LNCAP (cell line): ENCODE results near the gene JAK1.

Source experiments
- CTCF ChIP-seq: fragments of 450-650 bp; IDR thresholded peaks from 2 replicates; pipeline ENCODE4 v1.5.1; 2017; ENCODE audit warnings: mild to moderate bottlenecking

Gene JAK1

GRCh38 chr1:64861611-64862010 lies 104.7 kb downstream of the JAK1 start:
- TF ChIP-seq CTCF: no peak

- TF ChIP-seq CTCF: no peak
These were observed 109.0 kb downstream of the JAK1 start for GRCh38 chr1:64857347-64857746.

GRCh38 chr1:64856553-64856952 lies 109.8 kb downstream of the JAK1 start:
- TF ChIP-seq CTCF: no peak

- no peak for TF ChIP-seq CTCF
These were observed 110.8 kb downstream of the JAK1 start for GRCh38 chr1:64855557-64855956.

GRCh38 chr1:64854674-64855073 lies 111.7 kb downstream of the JAK1 start:
- TF ChIP-seq CTCF: no peak

- TF ChIP-seq CTCF: no peak
These were observed 114.7 kb downstream of the JAK1 start for GRCh38 chr1:64851664-64852063.

- TF ChIP-seq CTCF: no peak
These were observed 115.5 kb downstream of the JAK1 start for GRCh38 chr1:64850846-64851245.

GRCh38 chr1:64849942-64850341 lies 116.4 kb downstream of the JAK1 start:
- TF ChIP-seq CTCF: no peak
